Measurements from ENCODE around the gene L2HGDH.

Gene L2HGDH

GRCh38 chr14:50254248-50254647, 57.8 kb downstream of the L2HGDH start:
- H3K14ac ChIP-seq (ENCODE audit: low read length), result no peak overlapping the region
- H2AFZ ChIP-seq (ENCODE audit: insufficient read depth, low read length, poor library complexity), result no peak overlapping the region
- no peak overlapping the region for H3K23ac ChIP-seq (ENCODE audit: low read length)
- no peak overlapping the region for H3K4me3 ChIP-seq (ENCODE audit: low read depth, low read length)
- H3K36me3 ChIP-seq (ENCODE audit: control insufficient read depth in 1 of 2, insufficient read depth in 2 of 2, low read length in 2 of 2), result peaks cover 0 to 2% of the 10 kb centered on the region in 2 experiments
- H3K9me3 ChIP-seq (ENCODE audit: insufficient read depth, low read depth, low read length), result no peaks in the 10 kb centered on the region
- no CpG with 5 or more reads among the region's 3 CpGs for WGBS (ENCODE audit: extremely low coverage, insufficient coverage, insufficient read length)
- H3K27me3 ChIP-seq (ENCODE audit: insufficient read depth, low read length), result no peaks in the 10 kb centered on the region
- no peak overlapping the region for H4K8ac ChIP-seq (ENCODE audit: low read depth, low read length)
- no peak overlapping the region for H2BK5ac ChIP-seq (ENCODE audit: low read depth, low read length, poor library complexity)
- no peak overlapping the region for H3K18ac ChIP-seq (ENCODE audit: low read length)
- no peaks in the 10 kb centered on the region for H3K79me2 ChIP-seq (ENCODE audit: control insufficient read depth, insufficient read depth, low read length, poor library complexity)
- no peak for DNase-seq
- H3K79me1 ChIP-seq (ENCODE audit: low read length), result no peaks in the 10 kb centered on the region
- no peak overlapping the region for H3K27ac ChIP-seq (ENCODE audit: low read depth, low read length)
- H2AK5ac ChIP-seq (ENCODE audit: low read length), result no peak overlapping the region
- no peak overlapping the region for H2BK120ac ChIP-seq (ENCODE audit: insufficient read depth, low read length, poor library complexity)
- H3K4ac ChIP-seq (ENCODE audit: low read depth, low read length), result no peak overlapping the region
- H3K4me1 ChIP-seq (ENCODE audit: control insufficient read depth in 1 of 2, insufficient read depth in 2 of 2, low read length in 2 of 2), result no peaks in the 10 kb centered on the region
- no peak overlapping the region for H3K4me2 ChIP-seq (ENCODE audit: low read length)
- H2BK12ac ChIP-seq (ENCODE audit: low read length), result no peak overlapping the region
- no peak overlapping the region for H4K12ac ChIP-seq (ENCODE audit: low read depth, low read length)
- no peak overlapping the region for H4K91ac ChIP-seq (ENCODE audit: low read depth, low read length)
- H3K9ac ChIP-seq (ENCODE audit: low read length), result no peak overlapping the region

- peak; percentile 97 for DNase-seq
- no peak overlapping the region for H3K9ac ChIP-seq (ENCODE audit: low read length)
- no peak overlapping the region for H3K27ac ChIP-seq (ENCODE audit: low read depth, low read length)
- no peak overlapping the region for H3K23ac ChIP-seq (ENCODE audit: low read length)
- no peaks in the 10 kb centered on the region for H3K36me3 ChIP-seq (ENCODE audit: control insufficient read depth in 1 of 2, insufficient read depth in 2 of 2, low read length in 2 of 2)
- no peak overlapping the region for H4K8ac ChIP-seq (ENCODE audit: low read depth, low read length)
- H3K79me2 ChIP-seq (ENCODE audit: control insufficient read depth, insufficient read depth, low read length, poor library complexity), result no peaks in the 10 kb centered on the region
- H2BK12ac ChIP-seq (ENCODE audit: low read length), result no peak overlapping the region
- no peak overlapping the region for H4K12ac ChIP-seq (ENCODE audit: low read depth, low read length)
- WGBS (ENCODE audit: extremely low coverage, insufficient coverage, insufficient read length), result no CpG with 5 or more reads among the region's 7 CpGs
- no peak overlapping the region for H3K4me3 ChIP-seq (ENCODE audit: low read depth, low read length)
- no peak overlapping the region for H2BK120ac ChIP-seq (ENCODE audit: insufficient read depth, low read length, poor library complexity)
- no peaks in the 10 kb centered on the region for H3K79me1 ChIP-seq (ENCODE audit: low read length)
- no peaks in the 10 kb centered on the region for H3K9me3 ChIP-seq (ENCODE audit: insufficient read depth, low read depth, low read length)
- no peak overlapping the region for H3K14ac ChIP-seq (ENCODE audit: low read length)
- no peak overlapping the region for H3K4me2 ChIP-seq (ENCODE audit: low read length)
- no peaks in the 10 kb centered on the region for H3K4me1 ChIP-seq (ENCODE audit: control insufficient read depth in 1 of 2, insufficient read depth in 2 of 2, low read length in 2 of 2)
- no peak overlapping the region for H3K4ac ChIP-seq (ENCODE audit: low read depth, low read length)
- no peak overlapping the region for H2AFZ ChIP-seq (ENCODE audit: insufficient read depth, low read length, poor library complexity)
- H2AK5ac ChIP-seq (ENCODE audit: low read length), result no peak overlapping the region
- no peaks in the 10 kb centered on the region for H3K27me3 ChIP-seq (ENCODE audit: insufficient read depth, low read length)
- no peak overlapping the region for H3K18ac ChIP-seq (ENCODE audit: low read length)
- no peak overlapping the region for H2BK5ac ChIP-seq (ENCODE audit: low read depth, low read length, poor library complexity)
- no peak overlapping the region for H4K91ac ChIP-seq (ENCODE audit: low read depth, low read length)
Observed at GRCh38 chr14:50249136-50249775, 62.8 kb downstream of the L2HGDH start.

- Histone ChIP-seq H4K12ac (ENCODE audit: low read depth, low read length) (no peak overlapping the region), H2AK5ac (ENCODE audit: low read length) (no peak overlapping the region), H2BK5ac (ENCODE audit: low read depth, low read length, poor library complexity) (no peak overlapping the region), H3K4me3 (ENCODE audit: low read depth, low read length) (no peak overlapping the region), H3K27me3 (ENCODE audit: insufficient read depth, low read length) (no peaks in the 10 kb centered on the region), H3K27ac (ENCODE audit: low read depth, low read length) (no peak overlapping the region), H2BK120ac (ENCODE audit: insufficient read depth, low read length, poor library complexity) (no peak overlapping the region), H3K9me3 (ENCODE audit: insufficient read depth, low read depth, low read length) (no peaks in the 10 kb centered on the region), H2AFZ (ENCODE audit: insufficient read depth, low read length, poor library complexity) (no peak overlapping the region), H4K91ac (ENCODE audit: low read depth, low read length) (no peak overlapping the region), H3K18ac (ENCODE audit: low read length) (no peak overlapping the region), H3K4ac (ENCODE audit: low read depth, low read length) (no peak overlapping the region), H3K4me2 (ENCODE audit: low read length) (no peak overlapping the region), H3K79me1 (ENCODE audit: low read length) (no peaks in the 10 kb centered on the region), H3K4me1 (ENCODE audit: control insufficient read depth in 1 of 2, insufficient read depth in 2 of 2, low read length in 2 of 2) (no peaks in the 10 kb centered on the region), H2BK12ac (ENCODE audit: low read length) (no peak overlapping the region), H4K8ac (ENCODE audit: low read depth, low read length) (no peak overlapping the region), H3K9ac (ENCODE audit: low read length) (no peak overlapping the region), H3K79me2 (ENCODE audit: control insufficient read depth, insufficient read depth, low read length, poor library complexity) (no peaks in the 10 kb centered on the region), H3K23ac (ENCODE audit: low read length) (no peak overlapping the region), H3K36me3 (ENCODE audit: control insufficient read depth in 1 of 2, insufficient read depth in 2 of 2, low read length in 2 of 2) (no peaks in the 10 kb centered on the region), H3K14ac (ENCODE audit: low read length) (no peak overlapping the region)
- no CpG with 5 or more reads among the region's 3 CpGs for WGBS (ENCODE audit: extremely low coverage, insufficient coverage, insufficient read length)
- no peak for DNase-seq
Observed at GRCh38 chr14:50247245-50247644, 64.8 kb downstream of the L2HGDH start.

GRCh38 chr14:50242566-50243310, 69.3 kb downstream of the L2HGDH start:
- WGBS (ENCODE audit: extremely low coverage, insufficient coverage, insufficient read length), result no CpG with 5 or more reads among the region's 5 CpGs
- no peak overlapping the region for H3K4me3 ChIP-seq (ENCODE audit: low read depth, low read length)
- no peak overlapping the region for H3K18ac ChIP-seq (ENCODE audit: low read length)
- no peak overlapping the region for H2BK12ac ChIP-seq (ENCODE audit: low read length)
- no peak overlapping the region for H3K4ac ChIP-seq (ENCODE audit: low read depth, low read length)
- no peak overlapping the region for H2AK5ac ChIP-seq (ENCODE audit: low read length)
- no peak overlapping the region for H4K12ac ChIP-seq (ENCODE audit: low read depth, low read length)
- H3K27ac ChIP-seq (ENCODE audit: low read depth, low read length), result peak overlapping the region; percentile 21
- H4K8ac ChIP-seq (ENCODE audit: low read depth, low read length), result no peak overlapping the region
- no peaks in the 10 kb centered on the region for H3K4me1 ChIP-seq (ENCODE audit: control insufficient read depth in 1 of 2, insufficient read depth in 2 of 2, low read length in 2 of 2)
- no peaks in the 10 kb centered on the region for H3K79me2 ChIP-seq (ENCODE audit: control insufficient read depth, insufficient read depth, low read length, poor library complexity)
- no peak overlapping the region for H3K14ac ChIP-seq (ENCODE audit: low read length)
- no peaks in the 10 kb centered on the region for H3K79me1 ChIP-seq (ENCODE audit: low read length)
- no peak overlapping the region for H4K91ac ChIP-seq (ENCODE audit: low read depth, low read length)
- H3K27me3 ChIP-seq (ENCODE audit: insufficient read depth, low read length), result no peaks in the 10 kb centered on the region
- H3K9ac ChIP-seq (ENCODE audit: low read length), result no peak overlapping the region
- no peaks in the 10 kb centered on the region for H3K9me3 ChIP-seq (ENCODE audit: insufficient read depth, low read depth, low read length)
- H2BK5ac ChIP-seq (ENCODE audit: low read depth, low read length, poor library complexity), result no peak overlapping the region
- H3K23ac ChIP-seq (ENCODE audit: low read length), result no peak overlapping the region
- H2AFZ ChIP-seq (ENCODE audit: insufficient read depth, low read length, poor library complexity), result no peak overlapping the region
- peak overlapping the region; percentile 76 for H2BK120ac ChIP-seq (ENCODE audit: insufficient read depth, low read length, poor library complexity)
- peak; percentile 73 to 93 for DNase-seq
- H3K36me3 ChIP-seq (ENCODE audit: control insufficient read depth in 1 of 2, insufficient read depth in 2 of 2, low read length in 2 of 2), result no peaks in the 10 kb centered on the region
- H3K4me2 ChIP-seq (ENCODE audit: low read length), result no peak overlapping the region
